ENCODE data around the gene PPP1R3G. TPM values are rescaled to one million over a fixed set of nuclear protein-coding genes. Genes with fewer than 3 reads are reported as not detected.

The PPP1R3G gene
- total and polyA plus RNA-seq, 2 donors (not counting 1 experiment from before 2014, with no cell fraction given) = 0.72 to 3.3 TPM

GRCh38 chr6:5061152-5061551, 24.0 kb upstream of the PPP1R3G start:
- H3K27ac ChIP-seq (ENCODE audit: insufficient read depth, low read length) = no peak overlapping the region
- no peaks in the 10 kb centered on the region for H3K36me3 ChIP-seq (ENCODE audit: control insufficient read depth, insufficient read depth, low read length)
- no peaks in the 10 kb centered on the region for H3K9me3 ChIP-seq (ENCODE audit: control insufficient read depth, insufficient read depth, low read depth, low read length)
- no peak overlapping the region for H2AFZ ChIP-seq (ENCODE audit: low read length)
- H3K4me1 ChIP-seq (ENCODE audit: control insufficient read depth, extremely low read depth, insufficient read depth, low read length) = no peaks in the 10 kb centered on the region
- TF ChIP-seq EZH2 (IDR thresholded peaks at IDR 0.05; ENCODE audit: low read length, missing control alignments) (no peak), CTCF (conservative IDR thresholded peaks at IDR 0.05 in 1 of 2, IDR thresholded peaks at IDR 0.05 in 1 of 2; ENCODE audit: low read depth in 1 of 2, low read length in 2 of 2) (no peak)
- no peak overlapping the region for H3K4me2 ChIP-seq (ENCODE audit: extremely low read depth, insufficient read depth, low read length)
- no peak overlapping the region for H3K4me3 ChIP-seq (replicated peaks in 1 of 4; ENCODE audit: control extremely low read depth in 1 of 4, insufficient read depth in 1 of 4, low read depth in 3 of 4, low read length in 4 of 4)
- no peaks in the 10 kb centered on the region for H3K27me3 ChIP-seq (ENCODE audit: control insufficient read depth, insufficient read depth, low read length)
- H3K79me2 ChIP-seq (ENCODE audit: control insufficient read depth, insufficient read depth, low read length) = no peaks in the 10 kb centered on the region
- peak in 1 of 2 donors; percentile 25 for DNase-seq (ENCODE audit: low read depth in 2 of 2)
- H4K20me1 ChIP-seq (ENCODE audit: control insufficient read depth, extremely low read depth, insufficient read depth, low read length) = no peaks in the 10 kb centered on the region
- H3K9ac ChIP-seq (ENCODE audit: insufficient read depth, low read length) = no peak overlapping the region

GRCh38 chr6:5063617-5064016, 21.5 kb upstream of the PPP1R3G start:
- Histone ChIP-seq H3K4me3 (replicated peaks in 1 of 4; ENCODE audit: control extremely low read depth in 1 of 4, insufficient read depth in 1 of 4, low read depth in 3 of 4, low read length in 4 of 4) (no peak overlapping the region), H2AFZ (ENCODE audit: low read length) (no peak overlapping the region), H3K9me3 (ENCODE audit: control insufficient read depth, insufficient read depth, low read depth, low read length) (no peaks in the 10 kb centered on the region), H3K4me2 (ENCODE audit: extremely low read depth, insufficient read depth, low read length) (no peak overlapping the region), H4K20me1 (ENCODE audit: control insufficient read depth, extremely low read depth, insufficient read depth, low read length) (no peaks in the 10 kb centered on the region), H3K27me3 (ENCODE audit: control insufficient read depth, insufficient read depth, low read length) (no peaks in the 10 kb centered on the region), H3K27ac (ENCODE audit: insufficient read depth, low read length) (no peak overlapping the region), H3K4me1 (ENCODE audit: control insufficient read depth, extremely low read depth, insufficient read depth, low read length) (no peaks in the 10 kb centered on the region), H3K9ac (ENCODE audit: insufficient read depth, low read length) (no peak overlapping the region), H3K79me2 (ENCODE audit: control insufficient read depth, insufficient read depth, low read length) (no peaks in the 10 kb centered on the region), H3K36me3 (ENCODE audit: control insufficient read depth, insufficient read depth, low read length) (no peaks in the 10 kb centered on the region)
- no peak for DNase-seq (ENCODE audit: low read depth in 2 of 2)
- TF ChIP-seq CTCF (conservative IDR thresholded peaks at IDR 0.05 in 1 of 2, IDR thresholded peaks at IDR 0.05 in 1 of 2; ENCODE audit: low read depth in 1 of 2, low read length in 2 of 2) (no peak), EZH2 (IDR thresholded peaks at IDR 0.05; ENCODE audit: low read length, missing control alignments) (no peak)

GRCh38 chr6:5066456-5067093, 18.6 kb upstream of the PPP1R3G start:
- Histone ChIP-seq H3K27me3 (ENCODE audit: control insufficient read depth, insufficient read depth, low read length) (no peaks in the 10 kb centered on the region), H4K20me1 (ENCODE audit: control insufficient read depth, extremely low read depth, insufficient read depth, low read length) (no peaks in the 10 kb centered on the region), H3K4me3 (replicated peaks in 1 of 4; ENCODE audit: control extremely low read depth in 1 of 4, insufficient read depth in 1 of 4, low read depth in 3 of 4, low read length in 4 of 4) (no peak overlapping the region), H3K9me3 (ENCODE audit: control insufficient read depth, insufficient read depth, low read depth, low read length) (no peaks in the 10 kb centered on the region), H3K4me2 (ENCODE audit: extremely low read depth, insufficient read depth, low read length) (no peak overlapping the region), H3K27ac (ENCODE audit: insufficient read depth, low read length) (no peak overlapping the region), H3K79me2 (ENCODE audit: control insufficient read depth, insufficient read depth, low read length) (no peaks in the 10 kb centered on the region), H3K36me3 (ENCODE audit: control insufficient read depth, insufficient read depth, low read length) (no peaks in the 10 kb centered on the region), H3K9ac (ENCODE audit: insufficient read depth, low read length) (no peak overlapping the region), H3K4me1 (ENCODE audit: control insufficient read depth, extremely low read depth, insufficient read depth, low read length) (no peaks in the 10 kb centered on the region), H2AFZ (ENCODE audit: low read length) (no peak overlapping the region)
- no peak for DNase-seq (ENCODE audit: low read depth in 2 of 2)
- TF ChIP-seq CTCF (conservative IDR thresholded peaks at IDR 0.05 in 1 of 2, IDR thresholded peaks at IDR 0.05 in 1 of 2; ENCODE audit: low read depth in 1 of 2, low read length in 2 of 2) (no peak), EZH2 (IDR thresholded peaks at IDR 0.05; ENCODE audit: low read length, missing control alignments) (no peak)

Measured in fibroblast of lung (primary cell).